ENCODE results near the gene TRPM5.

The TRPM5 gene

DNA sequence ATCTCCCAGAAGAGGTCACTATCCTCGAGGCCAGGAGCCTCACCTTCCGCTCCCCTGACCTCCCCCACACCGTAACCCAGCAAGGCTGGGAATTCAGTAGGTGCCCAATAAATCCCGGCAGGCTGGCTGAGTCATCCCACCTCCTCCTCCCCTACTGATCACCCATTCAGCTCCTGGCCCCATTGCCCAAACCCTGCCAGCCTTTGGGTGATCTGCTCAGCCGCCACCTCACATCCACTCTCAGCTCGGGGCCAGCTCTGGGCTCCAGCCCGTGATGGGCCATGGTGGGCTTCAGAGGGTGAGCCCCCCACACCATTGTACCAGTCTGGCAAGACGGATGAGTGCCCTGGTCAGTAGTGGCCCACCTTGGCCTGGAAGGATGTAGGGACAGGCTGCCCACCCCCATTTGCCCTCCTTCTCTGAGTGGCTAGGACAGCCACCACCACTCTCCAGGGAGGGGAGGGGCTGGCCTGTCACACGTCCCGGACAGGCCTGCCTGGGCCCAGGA lies 8.2 kb downstream of the TRPM5 start:
- DNase-seq (ENCODE audit: low spot score): no peak

DNA sequence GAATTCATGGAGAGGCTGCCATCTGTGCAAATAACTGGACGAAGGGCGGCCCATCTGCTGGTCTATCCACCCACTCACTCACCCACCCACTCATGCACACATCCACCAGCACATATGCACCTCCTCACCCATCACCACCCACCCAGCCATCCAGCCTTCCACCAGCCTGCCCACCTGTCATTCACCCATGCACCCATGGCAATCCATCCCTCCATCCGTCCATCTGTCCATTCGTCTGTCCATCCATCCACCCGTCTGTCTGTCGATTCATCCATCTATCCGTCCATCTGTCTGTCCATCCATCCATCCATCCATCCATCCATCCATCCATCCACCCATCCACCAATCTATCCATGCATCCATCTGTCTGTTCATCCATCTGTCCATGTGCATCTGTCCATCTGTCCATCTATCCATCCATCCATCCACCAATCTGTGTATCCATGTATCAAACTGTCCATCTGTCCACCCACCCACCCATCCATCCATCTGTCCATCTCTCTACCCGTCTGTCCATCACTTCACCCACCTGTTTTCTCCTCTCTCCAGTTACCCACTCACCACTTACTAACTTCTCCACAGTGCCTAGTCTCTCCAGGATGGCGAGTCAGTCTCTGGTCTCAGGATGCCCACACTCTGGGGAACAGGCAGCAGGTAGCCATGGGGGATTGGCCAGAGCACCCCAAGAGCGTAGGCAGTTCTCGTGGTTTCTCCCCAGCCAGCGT lies 8.9 kb downstream of the TRPM5 start:
- DNase-seq (ENCODE audit: low spot score): no peak

DNA sequence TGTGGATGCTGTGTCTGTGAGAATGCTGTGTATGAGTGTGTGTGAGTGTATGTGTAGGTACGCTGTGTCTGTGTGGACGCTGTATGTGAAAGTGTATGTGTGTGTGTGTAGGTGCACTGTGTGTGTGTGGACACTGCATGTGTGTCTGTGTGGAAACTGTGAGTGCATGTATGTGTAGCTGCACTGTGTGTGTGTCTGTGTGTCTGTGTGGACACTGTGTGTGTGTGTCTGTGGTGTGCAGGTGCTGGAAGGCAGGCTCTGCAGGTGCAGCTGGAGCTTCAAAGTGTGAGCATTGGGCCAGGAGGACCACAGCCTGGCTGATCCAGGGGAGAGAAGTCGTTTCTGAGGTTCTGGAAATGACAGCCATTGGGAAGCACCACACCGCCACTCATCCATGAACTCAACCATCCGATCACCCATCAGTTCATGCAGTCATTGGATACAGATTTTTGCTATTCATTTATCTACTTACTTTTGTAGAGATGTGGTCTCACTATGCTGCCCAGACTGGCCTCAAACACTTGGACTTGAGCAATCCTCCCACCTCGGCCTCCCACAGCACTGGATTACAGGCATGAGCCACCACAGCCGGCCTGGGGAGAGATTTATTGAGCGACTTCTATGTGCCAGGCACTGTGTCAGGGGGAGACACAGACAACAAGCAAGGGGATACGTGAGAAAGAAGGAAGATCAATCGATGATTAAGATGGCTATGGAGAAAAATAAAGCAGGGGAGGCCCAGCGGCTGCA lies 9.6 kb downstream of the TRPM5 start:
- no peak for DNase-seq (ENCODE audit: low spot score)

DNA sequence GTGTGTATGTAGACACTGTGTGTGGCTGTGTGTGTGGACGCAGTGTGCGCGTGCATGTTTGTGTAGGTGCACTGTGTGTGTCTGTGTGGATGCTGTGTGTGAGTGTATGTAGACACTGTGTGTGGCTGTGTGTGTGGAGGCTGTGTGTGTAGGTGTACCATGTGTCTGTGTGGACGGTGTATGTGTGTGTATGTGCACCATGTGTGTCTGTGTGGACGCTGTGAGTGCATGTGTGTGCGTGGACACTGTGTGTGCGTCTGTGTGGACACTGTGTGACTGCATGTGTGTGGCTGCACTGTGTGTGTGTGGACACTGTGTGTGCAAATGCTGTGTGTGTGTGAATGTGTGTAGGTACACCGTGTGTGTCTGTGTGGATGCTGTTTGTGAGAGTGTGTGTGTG lies 10.3 kb downstream of the TRPM5 start:
- no peak for DNase-seq (ENCODE audit: low spot score)

DNA sequence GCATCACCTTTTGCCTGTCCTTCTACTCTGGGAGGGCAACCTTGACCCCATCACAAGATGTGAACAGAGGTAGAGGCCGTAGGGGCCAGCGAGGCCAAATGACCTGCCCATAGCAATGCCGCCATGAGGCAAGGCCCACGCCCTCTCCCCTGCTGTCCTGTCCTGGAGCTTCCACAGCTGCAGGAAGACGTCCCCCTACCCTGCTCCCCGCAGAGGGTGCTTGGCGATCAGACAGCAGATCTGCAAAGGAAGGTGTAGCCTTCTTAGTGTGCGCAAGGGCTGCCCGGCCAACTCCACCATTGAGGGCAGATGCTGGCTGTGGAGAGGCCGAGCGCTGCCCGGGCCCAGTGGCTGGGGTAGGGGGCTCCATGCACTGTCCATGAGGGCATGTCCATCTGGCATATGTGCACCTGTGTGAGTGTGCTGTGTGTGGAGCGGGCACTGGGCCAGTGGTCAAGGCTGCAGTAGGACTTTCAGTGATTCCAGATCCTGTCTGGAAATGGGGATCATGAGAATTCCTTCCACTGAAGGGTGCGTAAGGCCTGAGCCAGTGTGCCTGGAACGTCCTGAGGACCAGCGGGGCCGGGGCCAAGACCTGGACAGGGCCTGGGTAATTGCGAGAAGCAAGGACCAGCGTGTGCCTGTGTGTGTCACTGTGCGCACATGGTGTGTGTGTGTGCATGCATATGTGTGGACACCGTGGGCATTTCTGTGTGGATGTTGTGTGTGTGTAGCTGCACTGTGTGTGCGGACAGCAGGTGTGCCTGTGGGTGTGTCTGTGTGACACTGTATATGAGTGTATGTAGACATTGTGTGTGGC lies 11.0 kb downstream of the TRPM5 start:
- DNase-seq (ENCODE audit: low spot score): no peak

DNA sequence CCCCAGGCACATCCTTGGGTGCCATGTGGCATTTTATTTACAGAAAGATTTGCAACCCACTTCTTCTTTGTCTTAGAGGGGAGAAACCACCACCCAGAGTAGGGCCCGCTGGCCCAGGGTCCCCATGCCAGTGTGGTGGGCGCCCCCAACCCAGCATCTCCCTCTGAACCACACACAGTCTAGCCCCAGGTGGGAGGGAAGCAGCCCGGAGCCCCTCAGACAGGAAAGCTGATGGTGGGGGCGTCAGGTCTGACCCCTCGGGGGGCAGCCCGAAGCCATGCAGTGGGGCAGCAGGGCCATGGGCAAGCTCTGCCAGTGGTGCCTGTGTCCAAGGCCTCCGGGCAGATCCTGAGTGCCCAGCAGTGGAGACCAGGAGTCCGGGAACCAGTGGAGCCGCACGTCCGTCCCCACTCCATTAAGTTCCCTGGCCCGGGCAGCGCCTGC lies 11.7 kb downstream of the TRPM5 start:
- DNase-seq (ENCODE audit: low spot score): no peak

DNA sequence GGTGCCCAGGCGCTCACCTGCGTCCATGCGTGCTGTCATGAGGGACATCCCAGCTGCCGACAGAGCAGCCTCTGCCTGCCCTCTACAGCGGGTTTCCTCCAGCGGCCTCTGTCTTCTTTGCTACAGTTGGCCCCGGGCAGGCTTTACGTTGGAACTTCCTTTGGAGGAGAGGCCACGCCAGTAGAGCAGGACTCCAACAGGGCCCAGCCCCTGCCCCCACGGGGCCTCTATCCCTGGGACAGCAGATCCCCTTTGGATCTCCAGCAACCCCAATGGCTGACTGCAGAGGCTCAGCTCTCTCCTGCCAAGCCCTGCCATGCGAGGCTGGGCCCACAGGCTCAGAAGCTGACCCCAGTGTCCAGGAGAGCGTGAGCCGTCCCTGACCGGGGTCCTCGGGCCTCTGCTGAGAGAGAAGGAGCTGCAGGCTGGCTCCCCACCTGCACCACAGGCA lies 12.1 kb downstream of the TRPM5 start:
- DNase-seq (ENCODE audit: low spot score): no peak

DNA sequence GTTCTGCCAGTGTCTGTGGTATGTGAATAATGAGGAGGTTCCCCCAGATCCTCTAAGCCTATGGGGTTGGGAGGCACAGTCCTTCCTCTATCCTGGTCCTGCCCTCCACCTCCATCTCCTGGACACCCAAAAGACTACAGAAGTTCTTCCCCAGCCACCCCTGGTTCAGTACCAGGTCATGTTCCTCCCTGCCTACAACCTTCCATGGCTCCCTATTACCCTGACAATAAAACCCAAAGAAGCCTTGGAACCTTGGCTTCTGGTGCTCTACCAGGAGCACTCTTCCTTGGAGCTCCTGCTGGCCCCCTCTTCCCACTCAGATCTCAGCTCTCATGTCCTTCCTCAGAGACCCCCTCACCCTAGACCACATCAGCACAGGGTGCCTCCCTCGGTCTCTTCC lies 12.9 kb downstream of the TRPM5 start:
- no peak for DNase-seq (ENCODE audit: low spot score)

DNA sequence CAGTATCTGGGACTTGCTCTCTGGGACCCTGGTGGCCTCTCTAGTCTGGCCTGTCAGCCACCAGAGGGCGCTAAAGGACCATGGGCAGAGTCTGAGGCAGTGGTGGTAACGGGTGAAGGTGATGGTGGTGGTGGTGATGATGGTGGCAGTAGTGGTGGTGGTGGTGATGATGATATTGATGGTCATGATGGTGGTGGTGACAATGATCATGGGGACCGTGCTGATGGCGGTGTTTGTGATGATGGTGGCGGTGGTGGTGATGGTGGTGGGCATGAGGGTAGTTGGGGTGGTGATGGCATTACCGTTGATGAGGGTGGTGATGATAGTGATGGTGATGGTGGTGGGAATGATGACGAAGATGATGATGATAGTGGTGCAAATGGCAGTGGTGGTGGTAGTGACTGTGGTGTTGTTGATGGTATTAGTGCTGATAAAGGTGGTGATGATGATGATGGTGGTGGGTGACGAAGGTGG lies 16.0 kb downstream of the TRPM5 start:
- peak; percentile 43 for DNase-seq (ENCODE audit: low spot score)

DNA sequence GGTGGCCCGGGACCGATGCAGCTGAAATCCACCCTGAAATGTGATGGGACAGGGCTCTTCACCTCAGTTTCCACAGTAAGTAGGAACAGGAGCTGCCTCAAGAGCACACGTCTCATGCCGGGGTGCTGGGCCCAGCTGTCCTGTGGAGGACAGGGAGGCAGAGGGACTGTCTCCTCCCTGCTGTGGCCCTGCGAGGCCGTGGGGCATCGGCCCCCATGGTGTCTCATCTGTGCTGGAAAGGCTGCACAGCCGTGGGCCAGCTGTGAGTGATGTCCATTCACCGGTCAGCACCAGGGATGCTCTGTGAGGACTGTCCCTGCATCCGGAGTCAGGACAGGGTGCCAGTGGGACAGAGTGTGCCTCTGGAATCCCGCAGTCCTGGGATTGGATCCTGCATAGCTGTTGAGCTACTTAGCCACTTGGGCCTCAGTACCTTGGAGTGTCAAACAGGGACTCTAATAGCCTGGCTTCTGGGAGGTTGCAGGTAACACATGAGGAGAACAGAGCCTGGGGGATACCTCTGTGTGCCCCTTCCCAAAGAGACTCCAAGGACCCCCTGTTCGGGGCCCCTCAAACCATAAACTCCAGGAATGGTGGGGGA lies 16.5 kb downstream of the TRPM5 start:
- no peak for DNase-seq (ENCODE audit: low spot score)

DNA sequence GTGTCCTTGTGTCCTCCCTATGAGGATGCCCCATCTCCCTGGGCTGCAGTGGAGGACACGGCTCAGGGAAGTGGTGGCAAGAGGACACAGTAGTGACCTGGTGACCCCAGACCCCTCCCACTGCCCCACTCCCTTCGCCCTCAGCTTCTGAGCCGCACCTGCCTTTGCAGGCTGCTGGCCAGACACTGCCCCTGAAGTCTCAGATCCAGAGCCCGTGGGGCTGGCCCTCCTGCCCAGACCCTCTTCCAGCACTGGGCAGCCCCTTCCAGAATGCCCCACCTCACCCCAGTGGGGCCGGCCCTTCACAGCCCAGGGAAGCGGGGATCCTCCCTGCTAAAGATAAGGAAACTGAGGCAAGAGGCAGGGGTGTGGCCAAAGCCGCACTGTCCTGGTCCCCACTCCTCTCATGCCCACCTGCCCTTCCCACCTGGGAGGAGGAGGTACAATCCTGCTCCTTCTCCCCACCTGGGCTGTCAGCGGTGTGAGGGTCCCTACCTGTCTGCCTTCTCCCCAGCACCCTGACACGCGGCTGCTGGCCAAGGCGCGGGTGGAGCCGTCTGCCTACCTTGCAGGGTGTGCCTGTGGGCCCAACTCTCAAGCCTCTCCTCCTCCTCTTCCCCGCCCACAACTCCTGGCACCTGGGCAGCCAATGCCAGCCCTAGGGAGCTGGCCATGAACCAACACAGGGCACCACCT lies 17.3 kb downstream of the TRPM5 start:
- no peak for DNase-seq (ENCODE audit: low spot score)

DNA sequence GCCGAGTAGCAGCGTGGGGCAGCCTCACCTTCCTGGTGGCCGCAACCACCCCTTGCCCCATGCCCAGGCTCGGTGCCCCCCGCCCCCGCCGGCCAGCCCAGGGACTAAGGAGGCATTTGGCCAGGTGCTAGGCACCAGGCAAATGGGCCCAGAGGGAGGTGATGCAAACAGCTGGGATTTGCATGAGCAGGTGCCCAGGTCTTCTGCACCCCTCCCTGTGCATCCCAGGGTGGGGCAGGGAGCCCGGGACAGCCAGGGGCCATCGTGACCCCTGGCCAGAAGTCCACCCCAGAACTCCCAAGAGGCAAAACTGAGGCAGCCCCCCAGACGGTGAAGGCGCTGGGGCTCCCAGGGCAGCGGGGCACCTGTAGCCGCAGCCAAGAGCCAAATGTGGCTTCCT lies 18.1 kb downstream of the TRPM5 start:
- DNase-seq (ENCODE audit: low spot score): no peak

DNA sequence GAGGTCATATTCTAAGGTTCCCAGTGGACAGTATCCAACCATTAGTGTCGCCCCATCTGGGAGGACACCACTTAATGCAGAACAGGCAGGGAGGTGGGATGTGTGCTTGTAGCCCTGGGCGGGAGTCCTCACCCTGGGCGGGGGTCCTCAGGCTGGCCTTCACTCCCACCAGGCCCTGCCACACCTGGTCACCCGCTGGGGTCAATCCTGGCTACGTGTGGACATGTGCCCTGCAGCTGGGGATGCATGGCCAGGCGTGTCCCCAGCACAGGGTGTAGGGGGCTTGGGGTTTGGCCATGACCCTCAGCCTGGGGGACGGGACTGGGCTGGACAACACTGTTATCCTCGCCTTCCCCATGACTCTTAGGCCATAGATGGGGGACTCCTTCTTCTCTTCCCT lies 18.8 kb downstream of the TRPM5 start:
- DNase-seq (ENCODE audit: low spot score): no peak

DNA sequence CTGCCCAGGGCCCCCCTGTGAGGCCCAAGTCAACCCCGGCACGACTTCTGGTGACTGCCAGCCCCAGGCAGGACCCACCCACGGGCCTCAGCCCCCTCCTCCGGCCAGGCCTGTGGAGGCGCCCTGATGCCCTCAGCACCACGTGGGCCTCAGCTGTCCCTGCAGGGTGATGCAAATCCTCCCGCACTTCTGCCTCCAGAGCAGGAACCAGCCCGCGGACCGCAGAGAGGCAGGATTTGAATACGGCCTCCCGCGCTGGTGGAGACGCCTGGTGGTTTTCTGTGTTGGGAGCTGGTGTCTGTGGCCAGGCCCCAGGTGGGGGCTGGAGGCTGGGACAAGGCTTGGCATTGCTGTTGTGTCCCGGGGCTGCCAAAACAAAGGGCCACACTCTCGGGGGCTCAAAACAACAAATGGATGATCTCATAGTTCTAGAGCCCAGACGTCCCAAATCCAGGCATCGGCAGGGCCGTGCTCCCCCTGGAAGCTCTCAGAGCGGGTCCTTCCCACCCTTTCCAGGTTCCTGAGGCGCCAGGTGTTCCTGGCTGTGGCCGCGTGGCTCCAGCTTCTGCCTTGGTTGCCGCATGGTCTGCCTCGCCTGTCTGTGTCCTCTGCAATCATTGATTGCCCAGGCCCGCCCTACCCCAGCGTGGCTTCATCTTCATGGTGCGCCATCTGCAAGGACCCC lies 19.4 kb downstream of the TRPM5 start:
- DNase-seq (ENCODE audit: low spot score): no peak

DNA sequence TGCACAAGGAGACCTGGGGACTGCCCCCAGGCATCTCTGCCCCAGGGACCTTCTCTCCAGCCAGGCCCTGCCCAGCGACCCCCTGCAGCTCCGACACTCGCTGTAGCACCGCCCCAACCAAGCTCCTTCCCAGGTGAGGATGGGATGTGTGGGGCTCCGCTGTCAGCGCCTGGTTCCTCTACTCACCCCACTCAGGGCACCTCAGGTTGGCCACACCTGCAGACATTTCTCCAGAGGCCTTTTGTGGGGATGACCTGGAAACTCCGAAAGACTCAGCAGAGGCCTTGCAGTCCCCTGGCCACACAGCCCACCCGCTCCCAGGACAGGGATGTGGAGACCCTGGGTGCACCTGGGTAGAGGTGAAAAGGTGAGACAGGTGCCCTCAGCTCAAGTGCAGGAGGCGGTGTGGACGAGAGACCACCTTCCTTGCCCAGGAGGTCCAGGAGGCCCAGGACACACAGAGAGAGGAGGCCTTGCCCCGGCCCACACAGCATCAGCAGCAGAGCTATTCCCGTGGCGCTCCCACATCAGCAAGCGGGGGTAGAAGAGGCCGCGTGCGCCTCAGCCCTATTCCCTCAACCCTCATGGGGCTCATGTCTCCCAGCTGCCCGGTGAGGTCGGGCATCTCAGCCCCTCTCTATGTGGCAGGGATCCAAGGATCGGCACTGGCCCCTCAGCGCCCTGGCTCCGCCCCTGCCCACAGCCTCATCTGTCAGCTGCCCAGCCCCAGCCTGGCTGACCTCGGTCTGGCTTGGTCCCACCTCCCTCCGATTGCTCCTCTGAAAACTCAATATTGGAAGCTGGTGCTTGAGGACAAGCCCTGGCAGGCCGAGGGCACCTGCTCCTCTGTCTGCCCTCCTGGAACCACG lies 20.9 kb downstream of the TRPM5 start:
- no peak for DNase-seq (ENCODE audit: low spot score)

DNA sequence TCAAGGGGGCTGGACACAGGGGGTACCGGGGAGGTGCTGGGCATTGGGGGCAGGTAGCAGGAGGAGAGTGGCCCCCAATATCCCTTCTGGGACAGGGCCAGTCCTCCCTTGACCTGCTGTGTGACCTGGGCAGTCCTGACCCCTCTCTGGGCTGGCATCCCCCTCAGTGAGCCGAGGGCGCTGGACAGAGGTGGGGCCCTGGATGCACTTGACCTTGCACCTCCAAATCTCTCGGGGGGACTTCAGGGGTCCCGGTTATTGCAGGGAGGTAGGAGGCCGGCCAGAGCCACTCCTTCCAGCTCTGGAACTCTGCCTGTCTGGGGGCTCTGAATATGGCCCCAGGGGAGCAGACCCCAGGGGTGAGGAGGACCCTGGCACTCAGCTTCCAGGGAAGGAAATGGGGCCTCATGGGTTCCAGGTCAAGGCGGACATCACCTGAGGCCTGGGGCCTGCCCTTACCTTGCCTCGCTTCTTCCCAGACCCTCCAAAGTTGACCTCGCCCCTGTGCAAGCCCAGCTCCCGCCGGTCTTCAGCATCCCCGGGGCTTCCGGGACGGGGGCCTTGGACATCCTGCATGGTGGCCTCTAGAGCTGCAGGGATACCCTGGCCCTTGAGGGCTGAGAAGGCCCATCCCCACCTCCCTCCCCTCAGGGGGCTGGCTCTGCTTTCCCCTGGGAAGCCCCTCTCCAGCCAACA lies 21.7 kb downstream of the TRPM5 start:
- DNase-seq (ENCODE audit: low spot score): no peak

DNA sequence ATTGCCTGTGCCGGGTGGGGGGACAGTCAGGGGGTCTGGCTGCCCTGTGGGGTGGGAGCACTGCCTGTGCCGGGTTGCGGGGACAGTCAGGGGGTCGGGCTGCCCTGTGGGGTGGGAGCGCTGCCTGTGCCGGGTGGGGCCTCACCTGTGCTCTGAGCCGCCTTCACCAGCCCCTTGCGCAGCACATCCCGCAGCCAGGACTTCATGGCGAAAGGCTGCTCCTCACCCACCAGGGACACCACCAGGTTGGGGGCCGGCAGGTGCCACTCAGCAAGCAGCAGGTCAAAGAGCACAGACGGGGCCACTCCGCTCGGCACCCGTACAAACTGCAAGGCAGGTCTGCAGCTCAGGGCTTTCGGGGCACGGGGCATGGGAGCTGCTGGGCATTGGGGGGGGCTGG lies 22.3 kb downstream of the TRPM5 start:
- no peak for DNase-seq (ENCODE audit: low spot score)

DNA sequence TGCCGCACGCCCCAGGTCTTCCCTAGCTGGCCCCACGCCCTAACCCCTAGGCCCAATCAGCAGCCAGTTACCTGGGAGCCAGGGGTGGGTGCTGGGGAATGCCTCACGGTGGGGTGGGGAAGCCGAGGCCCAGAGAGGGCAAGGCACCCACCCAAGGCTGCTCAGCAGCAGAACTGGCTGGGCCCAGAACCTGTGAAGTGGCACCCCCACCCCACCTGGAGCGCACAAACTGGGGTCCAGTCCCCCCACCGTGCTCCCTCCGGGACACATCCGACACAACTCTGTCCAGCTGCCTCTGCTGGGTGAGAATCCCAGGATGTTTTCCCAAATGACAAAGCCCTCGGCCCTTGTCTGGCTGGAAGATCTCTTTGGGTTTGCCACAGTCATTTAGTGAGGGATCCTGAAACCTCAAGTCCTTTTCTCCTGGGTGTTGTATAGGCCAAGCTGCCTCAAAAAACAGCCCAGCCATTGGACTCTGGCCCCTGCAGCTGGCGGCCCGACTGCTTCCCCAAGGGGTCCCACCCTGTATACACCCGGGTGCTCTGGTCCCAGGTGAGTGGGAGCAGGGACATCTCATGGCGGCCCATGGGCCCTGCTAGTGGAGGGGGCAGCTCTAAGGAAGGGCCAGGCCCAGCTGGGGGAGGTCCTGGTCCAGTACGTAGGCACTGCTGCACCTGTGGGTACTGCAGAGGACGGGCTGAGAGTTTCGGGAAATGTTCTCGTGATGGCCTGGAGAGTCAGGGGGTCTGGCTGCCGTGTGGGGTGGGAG lies 22.9 kb downstream of the TRPM5 start:
- no peak for DNase-seq (ENCODE audit: low spot score)
